ENCODE measurements around the gene TMEM134. TPM values are rescaled to one million over a fixed set of nuclear protein-coding genes. Genes with fewer than 3 reads are reported as not detected.
A peak's percentile ranks its signal among the peaks of the same experiment; 100 is the strongest.
"Not testable (repeated sequence)": the region's sequence is repeated elsewhere in the genome, so short reads cannot be mapped to it uniquely, and the experiment has no call there.

TMEM134 gene
- total RNA-seq, 1 donor from 2014 or later, result 85.3 TPM

GRCh38 chr11:67491276-67492068, 22.4 kb upstream of the TMEM134 start:
- ATAC-seq (no peak), DNase-seq (ENCODE audit: missing footprints) (no peak)
- intact Hi-C loops (cut with DNase I), result no loop called here

DNA sequence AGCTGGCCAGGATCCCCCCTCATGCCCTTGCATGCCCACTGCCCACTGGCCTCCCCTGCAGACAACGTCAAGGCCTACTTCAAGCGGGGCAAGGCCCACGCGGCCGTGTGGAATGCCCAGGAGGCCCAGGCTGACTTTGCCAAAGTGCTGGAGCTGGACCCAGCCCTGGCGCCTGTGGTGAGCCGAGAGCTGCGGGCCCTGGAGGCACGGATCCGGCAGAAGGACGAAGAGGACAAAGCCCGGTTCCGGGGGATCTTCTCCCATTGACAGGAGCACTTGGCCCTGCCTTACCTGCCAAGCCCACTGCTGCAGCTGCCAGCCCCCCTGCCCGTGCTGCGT, 21.6 kb upstream of the TMEM134 start:
- ATAC-seq (no peak), DNase-seq (ENCODE audit: missing footprints) (no peak)

DNA sequence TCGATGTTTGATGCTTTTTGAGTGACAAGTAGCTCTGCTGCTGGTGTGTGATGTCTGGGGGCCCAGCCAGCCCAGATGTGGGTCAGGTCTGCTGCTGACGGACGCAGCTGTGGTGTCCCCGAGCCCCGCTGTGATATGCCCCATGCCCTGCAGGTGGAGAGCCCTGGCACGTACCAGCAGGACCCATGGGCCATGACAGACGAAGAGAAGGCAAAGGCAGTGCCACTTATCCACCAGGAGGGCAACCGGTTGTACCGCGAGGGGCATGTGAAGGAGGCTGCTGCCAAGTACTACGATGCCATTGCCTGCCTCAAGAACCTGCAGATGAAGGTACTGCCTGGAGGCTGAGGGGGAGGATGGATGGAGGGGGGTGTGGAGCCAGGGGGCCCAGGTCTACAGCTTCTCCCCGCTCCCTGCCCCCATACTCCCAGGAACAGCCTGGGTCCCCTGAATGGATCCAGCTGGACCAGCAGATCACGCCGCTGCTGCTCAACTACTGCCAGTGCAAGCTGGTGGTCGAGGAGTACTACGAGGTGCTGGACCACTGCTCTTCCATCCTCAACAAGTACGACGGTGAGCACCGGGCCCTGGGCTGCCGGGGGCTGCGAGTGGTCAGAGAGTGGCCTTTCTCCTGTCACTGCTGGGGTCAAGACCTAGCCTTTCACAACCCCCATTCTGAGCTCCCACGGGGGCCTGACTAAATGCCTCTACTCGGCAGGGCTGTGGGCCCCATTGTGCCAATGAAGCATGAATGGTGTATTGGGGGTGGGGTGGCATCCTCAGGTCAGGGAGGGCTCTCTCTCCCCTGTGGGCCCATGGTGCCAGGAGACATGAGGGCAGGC, 21.1 kb upstream of the TMEM134 start:
- DNase-seq (ENCODE audit: missing footprints) (no peak), ATAC-seq (no peak)
- intact Hi-C loops (cut with DNase I), result no loop called here

More for the DNA sequence above, 21.6 kb upstream of the TMEM134 start:
- intact Hi-C loops (cut with DNase I), result no loop called here

DNA sequence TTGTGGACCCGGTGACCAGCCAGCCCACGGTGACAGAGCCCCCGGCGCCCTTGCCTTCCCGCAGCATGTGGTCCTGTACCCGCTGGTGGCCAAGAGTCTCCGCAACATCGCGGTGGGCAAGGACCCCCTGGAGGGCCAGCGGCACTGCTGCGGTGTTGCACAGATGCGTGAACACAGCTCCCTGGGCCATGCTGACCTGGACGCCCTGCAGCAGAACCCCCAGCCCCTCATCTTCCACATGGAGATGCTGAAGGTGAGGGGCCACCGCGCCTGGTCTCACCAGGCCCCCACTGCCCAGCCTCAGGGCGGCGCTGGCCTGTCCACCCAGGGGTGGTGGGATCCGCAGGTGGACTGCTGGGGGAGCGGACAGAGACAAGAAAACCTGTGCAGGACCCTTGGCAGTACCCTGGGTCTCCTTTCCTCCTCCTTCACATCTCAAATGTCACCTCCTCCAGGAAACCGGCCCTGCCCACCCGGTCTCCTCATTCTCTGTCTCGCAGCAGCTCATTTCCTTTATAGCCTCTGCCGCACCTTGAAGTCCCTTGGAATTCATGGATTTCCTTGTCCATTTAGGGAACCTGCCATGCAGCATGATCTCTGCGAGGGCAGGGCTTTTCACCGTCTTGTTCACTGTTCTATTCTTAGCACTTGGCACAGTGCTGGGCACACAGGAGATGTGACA, 20.3 kb upstream of the TMEM134 start:
- DNase-seq (ENCODE audit: missing footprints) (no peak), ATAC-seq (no peak)
- intact Hi-C loops (cut with DNase I), result no loop called here

- intact Hi-C loops (cut with DNase I), result no loop called here
- DNase-seq (ENCODE audit: missing footprints) (no peak), ATAC-seq (no peak)
Observed at GRCh38 chr11:67486481-67487195, 17.6 kb upstream of the TMEM134 start.

- DNase-seq (ENCODE audit: missing footprints); intact Hi-C loops (cut with DNase I); ATAC-seq: not testable (repeated sequence)
Observed at GRCh38 chr11:67485873-67486361, 16.9 kb upstream of the TMEM134 start.

- intact Hi-C loops (cut with DNase I), result no loop called here
- DNase-seq (ENCODE audit: missing footprints) (no peak), ATAC-seq (no peak)
Observed at GRCh38 chr11:67484847-67485311, 15.8 kb upstream of the TMEM134 start.

GRCh38 chr11:67483831-67484665, 15.0 kb upstream of the TMEM134 start:
- no peak for DNase-seq (ENCODE audit: missing footprints)
- intact Hi-C loops (cut with DNase I), result loop anchor here (2.0 kb wide), 1 partner anchor 21 kb away; the partner anchor contains the start of gene PITPNM1

GRCh38 chr11:67482827-67483798, 14.1 kb upstream of the TMEM134 start, which contains the start of gene AIP:
Gene AIP (plus strand): TSS chr11:67483026. CDS start chr11:67483159, 133 bp downstream.
- intact Hi-C loops (cut with DNase I), result loop anchor here (2.0 kb wide), 1 partner anchor 22 kb away; the partner anchor contains the start of gene PITPNM1
- DNase-seq (ENCODE audit: missing footprints), result peak; percentile 97
- peak; percentile 98 for ATAC-seq

More at GRCh38 chr11:67483831-67484665, 15.0 kb upstream of the TMEM134 start:
- ATAC-seq, result no peak

GRCh38 chr11:67482275-67482826, 13.3 kb upstream of the TMEM134 start:
- no peak for DNase-seq (ENCODE audit: missing footprints)
- no peak for ATAC-seq
- intact Hi-C loops (cut with DNase I), result loop anchor here (2.0 kb wide), 1 partner anchor 22 kb away; the partner anchor contains the start of gene PITPNM1

DNA sequence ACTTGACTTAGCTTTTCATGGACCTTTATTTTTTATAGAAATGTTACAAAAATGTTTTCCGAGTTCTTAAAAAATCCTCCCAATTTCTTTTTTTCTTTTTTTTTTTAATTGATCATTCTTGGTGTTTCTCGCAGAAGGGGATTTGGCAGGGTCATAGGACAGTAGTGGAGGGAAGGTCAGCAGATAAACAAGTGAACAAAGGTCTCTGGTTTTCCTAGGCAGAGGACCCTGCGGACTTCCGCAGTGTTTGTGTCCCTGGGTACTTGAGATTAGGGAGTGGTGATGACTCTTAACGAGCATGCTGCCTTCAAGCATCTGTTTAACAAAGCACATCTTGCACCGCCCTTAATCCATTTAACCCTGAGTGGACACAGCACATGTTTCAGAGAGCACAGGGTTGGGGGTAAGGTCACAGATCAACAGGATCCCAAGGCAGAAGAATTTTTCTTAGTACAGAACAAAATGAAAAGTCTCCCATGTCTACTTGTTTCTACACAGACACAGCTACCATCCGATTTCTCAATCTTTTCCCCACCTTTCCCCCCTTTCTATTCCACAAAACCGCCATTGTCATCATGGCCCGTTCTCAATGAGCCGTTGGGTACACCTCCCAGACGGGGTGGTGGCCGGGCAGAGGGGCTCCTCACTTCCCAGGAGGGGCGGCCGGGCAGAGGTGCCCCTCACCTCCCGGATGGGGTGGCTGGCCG, 8.4 kb upstream of the TMEM134 start:
- ATAC-seq; intact Hi-C loops (cut with DNase I); DNase-seq (ENCODE audit: missing footprints): not testable (repeated sequence)

GRCh38 chr11:67476692-67477091, 7.6 kb upstream of the TMEM134 start:
- DNase-seq (ENCODE audit: missing footprints); ATAC-seq; intact Hi-C loops (cut with DNase I): not testable (repeated sequence)

DNA sequence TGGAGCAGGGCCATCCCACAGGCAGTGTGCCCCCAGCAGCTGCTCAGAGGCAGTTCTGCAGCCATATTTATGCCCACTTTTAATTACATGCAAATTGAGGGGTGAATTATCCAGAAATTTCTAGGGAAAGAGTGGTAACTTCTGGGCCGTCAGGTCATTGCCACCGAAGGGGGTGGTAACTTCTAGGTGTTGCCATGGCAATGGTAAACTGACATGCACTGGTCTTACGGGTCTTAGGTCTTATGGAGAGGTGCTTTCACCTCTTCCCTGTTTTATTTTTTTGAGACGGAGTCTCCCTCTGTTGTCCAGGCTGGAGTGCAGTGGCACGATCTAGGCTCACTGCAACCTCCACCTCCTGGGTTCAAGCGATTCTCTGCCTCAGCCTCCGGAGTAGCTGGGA, 3.8 kb upstream of the TMEM134 start:
- DNase-seq (ENCODE audit: missing footprints), result no peak
- no peak for ATAC-seq
- intact Hi-C loops (cut with DNase I), result no loop called here

GRCh38 chr11:67470337-67471002, 1.4 kb upstream of the TMEM134 start:
- no peak for DNase-seq (ENCODE audit: missing footprints)
- ATAC-seq, result no peak
- intact Hi-C loops (cut with DNase I), result no loop called here

DNA sequence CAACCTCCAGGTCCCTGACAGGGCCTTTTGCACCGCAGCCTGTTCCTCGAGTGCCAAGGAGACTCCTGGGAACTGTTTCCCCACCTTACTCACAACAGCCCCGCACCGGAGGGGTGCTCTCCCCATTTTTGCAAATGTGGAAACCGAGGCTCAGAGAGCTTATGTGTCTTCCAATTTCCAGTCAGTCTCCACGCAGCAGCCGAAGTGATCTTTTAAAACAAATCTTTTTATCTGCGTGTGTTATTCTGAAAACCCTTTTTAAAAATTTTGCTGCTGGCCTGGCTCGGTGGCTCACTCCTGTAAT, 409 bp upstream of the TMEM134 start:
- DNase-seq (ENCODE audit: missing footprints), result no peak
- intact Hi-C loops (cut with DNase I), result loop anchor here (1.0 to 5.0 kb wide), 3 partner anchors 27 to 67 kb away; partner anchors contain the start of genes CORO1B, PPP1CA and TBC1D10C
- no peak for ATAC-seq
